GM12878 (cell line): ENCODE results near the gene HAPLN2. TPM values are rescaled to one million over a fixed set of nuclear protein-coding genes. Genes with fewer than 3 reads are reported as not detected.

Experiments used
- ATF3 ChIP-seq: IDR thresholded peaks from 2 replicates; pipeline ENCODE4 v1.6.1; 2011; ENCODE audit warnings: low read depth, mild to moderate bottlenecking, low read length, moderate library complexity, borderline replicate concordance; ENCODE audit errors: extremely low read depth
- BACH1 ChIP-seq: fragments of 450-650 bp; IDR thresholded peaks from 2 replicates; pipeline ENCODE4 v1.6.1; 2017; ENCODE audit warnings: mild to moderate bottlenecking, borderline replicate concordance
- BCL3 ChIP-seq: IDR thresholded peaks from 2 replicates; pipeline ENCODE4 v1.6.1; 2011; ENCODE audit warnings: borderline replicate concordance, low read depth, mild to moderate bottlenecking, moderate library complexity, low read length; ENCODE audit not compliant: insufficient read depth, poor library complexity, severe bottlenecking
- CHD1 ChIP-seq: IDR thresholded peaks from 2 replicates; pipeline ENCODE4 v1.6.1; 2012; ENCODE audit warnings: low read depth, low read length, improper control_type of control experiment
- FOXM1 ChIP-seq: IDR thresholded peaks from 2 replicates; pipeline ENCODE4 v1.6.1; 2012; ENCODE audit warnings: low read depth, mild to moderate bottlenecking, inconsistent platforms, low read length, moderate library complexity
- KDM1A ChIP-seq: fragments of 200-600 bp; sonication (generic); IDR thresholded peaks from 2 replicates; pipeline ENCODE4 v1.6.1; 2016; ENCODE audit warnings: borderline replicate concordance
- MAX ChIP-seq: IDR thresholded peaks from 2 replicates; pipeline ENCODE4 v1.6.1; 2012; ENCODE audit warnings: low read depth, low read length, improper control_type of control experiment
- PKNOX1 ChIP-seq: fragments of 450-650 bp; IDR thresholded peaks from 2 replicates; pipeline ENCODE4 v1.6.1; 2016; ENCODE audit warnings: mild to moderate bottlenecking
- POU2F2 ChIP-seq: IDR thresholded peaks from 3 replicates; pipeline ENCODE4 v1.6.1; 2011; ENCODE audit warnings: low read depth, mild to moderate bottlenecking, low read length, borderline replicate concordance
- RELB ChIP-seq: fragments of 450-650 bp; IDR thresholded peaks from 2 replicates; pipeline ENCODE4 v1.6.1; 2017; ENCODE audit warnings: low read depth, mild to moderate bottlenecking, moderate library complexity
- SREBF1 ChIP-seq: IDR thresholded peaks from 2 replicates; pipeline ENCODE4 v1.6.1; 2012; ENCODE audit warnings: mild to moderate bottlenecking, low read length
- STAT1 ChIP-seq: fragments of 450-650 bp; conservative IDR thresholded peaks from 2 replicates; pipeline ENCODE4 v1.6.1; 2014; ENCODE audit warnings: antibody characterized with exemption, mild to moderate bottlenecking
- YBX1 ChIP-seq: fragments of 450-650 bp; IDR thresholded peaks from 2 replicates; pipeline ENCODE4 v1.6.1; 2016; ENCODE audit warnings: antibody characterized with exemption
- ZNF384 ChIP-seq: IDR thresholded peaks from 2 replicates; pipeline ENCODE4 v1.6.1; 2012; ENCODE audit warnings: low read depth, mild to moderate bottlenecking, low read length, improper control_type of control experiment, borderline replicate concordance
- ZNF622 ChIP-seq: fragments of 450-650 bp; IDR thresholded peaks from 2 replicates; pipeline ENCODE4 v1.6.1; 2017; ENCODE audit warnings: mild to moderate bottlenecking, inconsistent platforms
- ZNF687 ChIP-seq: fragments of 450-650 bp; IDR thresholded peaks from 2 replicates; pipeline ENCODE4 v1.6.1; 2017; ENCODE audit warnings: mild to moderate bottlenecking, moderate library complexity
- polyA plus RNA-seq, 11 experiments: library from polyadenylated mRNA; depleted of rRNA in 4 of 11; unstranded in 6 of 11; stranded (reverse) in 5 of 11; fragments of >200 nt; fragmentation: Nextera tagmentation in 4 of 11; fragmentation: Illumina TruSeq in 1 of 11; extraction: Ambion mirVana in 4 of 11; extraction: Trizol in 1 of 11; gene quantifications; 1 replicate in 1 of 11; 2 replicates in 10 of 11; pipeline versions ENCODE4 v1.2.1 to v1.2.3, GENCODE V29; 2011 to 2016; ENCODE audit warnings: inconsistent platforms in 2 of 11, missing spikeins in 2 of 11, low read depth in 1 of 11
- total RNA-seq, 4 experiments: library from RNA; depleted of rRNA in 3 of 4; stranded (reverse); fragments of >200 nt in 3 of 4; fragmentation: Illumina TruSeq in 1 of 4; extraction: Trizol in 1 of 4; gene quantifications; 2 replicates each; pipeline versions ENCODE4 v1.2.1 to v1.2.3, GENCODE V29; 2013 to 2021

The HAPLN2 gene
- total and polyA plus RNA-seq, 10 of the 15 experiments (the other 5 are each of a cell fraction or from before 2014, with no cell fraction given), result 0.15 to 0.24 TPM; not detected in 8

- TF ChIP-seq KDM1A, result no peak
- peak; percentile 42; the same call in 1 of the 2 replicates for TF ChIP-seq RELB
- no peak for TF ChIP-seq ATF3
- TF ChIP-seq ZNF687, result peak; percentile 51
- TF ChIP-seq CHD1, result no peak
- TF ChIP-seq ZNF622, result no peak
- no peak for TF ChIP-seq MAX
- no peak for TF ChIP-seq STAT1
- TF ChIP-seq FOXM1, result no peak
- TF ChIP-seq SREBF1, result no peak
- no peak for TF ChIP-seq ZNF384
- no peak for TF ChIP-seq PKNOX1
- peak; percentile 44 for TF ChIP-seq BCL3
- peak; percentile 81 for TF ChIP-seq BACH1
- TF ChIP-seq YBX1, result no peak
- peak; percentile 59; the same call in 2 of the 3 replicates for TF ChIP-seq POU2F2
Measured at GRCh38 chr1:156591432-156592157, 27.6 kb upstream of the HAPLN2 start, which contains the start of gene NAXE (continued).
